ELR (cell line): ENCODE results near the gene IMPA2.
"Not testable (repeated sequence)": the region's sequence is repeated elsewhere in the genome, so short reads cannot be mapped to it uniquely, and the experiment has no call there.

Experiments
- DNase-seq: peaks from one replicate; pipeline ENCODE4 v3.0.0-alpha.2; 2015; ENCODE audit warnings: low read depth

The IMPA2 gene

DNA sequence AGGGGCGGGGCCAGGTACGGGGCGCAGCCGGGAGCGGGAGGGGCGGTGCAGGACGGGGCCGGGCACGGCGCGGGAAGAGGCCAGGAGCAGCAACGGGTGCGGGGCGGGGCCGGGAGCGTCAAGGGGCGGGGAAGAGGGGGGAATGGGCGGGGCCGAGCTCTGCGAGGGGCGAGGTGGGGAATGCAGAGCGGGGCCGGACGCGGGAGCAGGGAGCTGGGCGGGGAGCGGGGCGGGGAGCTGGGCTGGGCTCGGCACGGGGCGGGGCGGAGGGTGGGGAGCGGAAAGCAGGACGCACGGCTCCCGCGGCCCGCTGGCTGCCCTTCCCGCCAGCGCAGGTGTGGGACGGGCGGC, at the start of gene IMPA2:
TSS of gene IMPA2 (plus strand) at position 316 of the 351 bp plus-strand sequence. CDS start 163 bp downstream, outside the sequence.
- peak; percentile 97 for DNase-seq

GRCh38 chr18:11932393-11932792, 48.9 kb upstream of the IMPA2 start:
- no peak for DNase-seq

- DNase-seq = peak; percentile 71
Measured at GRCh38 chr18:11937874-11938478, 43.3 kb upstream of the IMPA2 start.

- DNase-seq = no peak
Measured at GRCh38 chr18:11940956-11941355, 40.4 kb upstream of the IMPA2 start.

DNA sequence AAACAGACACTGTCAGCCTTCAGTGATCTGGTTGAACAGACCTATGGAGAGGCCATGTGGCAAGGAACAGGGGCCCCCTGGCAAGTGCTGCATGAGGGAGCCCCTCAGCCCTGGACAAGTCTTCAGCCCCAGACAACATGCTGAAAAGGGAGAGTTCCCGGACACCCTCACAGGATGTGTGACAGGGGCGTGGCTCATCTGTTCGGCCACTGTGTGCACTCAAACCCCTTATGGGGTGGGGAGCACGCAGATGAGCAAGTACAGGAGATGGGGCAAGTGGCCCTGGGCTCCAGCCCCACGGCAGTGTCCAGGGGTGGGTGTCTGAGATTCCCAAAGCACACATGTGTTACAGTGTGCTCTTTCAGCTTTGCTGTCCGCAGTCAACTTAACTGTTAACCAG, 37.8 kb upstream of the IMPA2 start:
- no peak for DNase-seq

DNA sequence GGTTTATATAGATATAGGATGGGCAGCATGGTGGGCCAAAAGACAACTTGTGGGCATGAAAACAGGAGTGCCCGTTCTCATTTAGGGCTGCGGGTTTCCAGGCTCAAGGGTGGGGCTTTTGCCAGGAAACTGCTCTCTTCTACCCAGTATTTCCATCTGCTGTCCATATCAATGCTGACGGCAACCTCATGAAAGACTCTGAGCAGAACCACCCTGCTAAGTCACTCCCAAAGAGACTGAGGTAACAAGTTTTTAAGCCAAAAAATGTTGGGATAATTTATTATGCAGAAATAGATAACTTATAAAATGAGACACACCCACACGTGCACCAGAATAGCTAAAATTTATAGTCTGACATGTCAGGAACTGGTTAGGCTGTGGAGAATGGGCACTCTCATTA, 37.1 kb upstream of the IMPA2 start:
- no peak for DNase-seq

GRCh38 chr18:11944786-11945185, 36.5 kb upstream of the IMPA2 start:
- no peak for DNase-seq

- DNase-seq = peak; percentile 27
Measured at GRCh38 chr18:11945834-11946659, 35.3 kb upstream of the IMPA2 start.

- DNase-seq = peak; percentile 61
Measured at GRCh38 chr18:11946756-11947155, 34.6 kb upstream of the IMPA2 start.

GRCh38 chr18:11947214-11948191, 33.8 kb upstream of the IMPA2 start:
- peak; percentile 96 for DNase-seq

DNA sequence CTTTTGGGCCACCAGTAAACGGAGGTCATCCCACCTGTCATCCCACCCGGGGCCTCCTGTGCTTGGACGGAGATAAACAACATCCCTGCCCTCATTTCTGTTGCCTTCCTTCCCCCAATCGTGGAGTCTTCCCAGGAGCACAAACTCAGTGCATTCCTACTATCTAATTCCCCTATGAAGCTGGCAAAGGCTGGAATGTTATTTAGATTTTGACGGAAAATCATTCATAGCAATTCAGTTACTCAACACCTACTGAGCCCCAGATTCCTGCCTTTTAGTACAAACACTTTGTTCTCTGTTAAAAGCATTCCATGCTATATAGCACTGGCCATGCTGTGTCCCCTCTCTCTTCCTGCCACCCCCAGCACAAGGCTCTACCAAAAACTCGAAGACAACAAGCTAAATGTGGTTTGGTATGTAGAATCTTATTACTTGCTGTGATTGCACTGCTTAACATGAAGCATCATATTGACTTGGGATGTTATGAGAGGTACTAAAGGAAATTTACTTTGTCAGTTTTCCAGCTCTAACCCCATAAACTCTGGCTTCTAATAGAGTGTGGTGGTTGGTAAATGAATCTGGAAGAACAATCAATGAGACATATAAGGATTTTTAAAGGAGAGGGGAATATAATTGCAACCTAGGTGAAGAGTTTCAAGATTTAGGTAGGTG, 32.3 kb upstream of the IMPA2 start:
- DNase-seq = peak; percentile 15

DNA sequence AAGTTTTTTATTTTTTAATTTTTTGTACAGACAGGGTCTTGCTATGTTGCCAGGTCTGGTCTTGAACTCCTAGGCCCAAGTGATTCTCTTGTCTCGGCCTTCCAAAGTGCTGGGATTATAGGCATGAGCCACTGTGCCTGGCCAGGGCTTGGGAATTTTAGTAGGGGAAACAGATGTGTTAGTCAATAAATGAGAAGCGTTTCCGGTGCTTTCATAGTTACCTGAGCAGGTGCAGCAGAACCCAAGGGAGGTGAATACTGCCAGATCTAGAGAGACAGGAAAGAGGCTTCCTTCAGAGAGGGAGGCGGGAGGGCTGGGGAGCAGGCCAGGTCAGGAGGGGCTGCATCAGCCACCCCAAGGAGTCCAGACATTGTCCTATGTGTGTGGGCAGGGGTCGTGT, 30.5 kb upstream of the IMPA2 start:
- DNase-seq = no peak

GRCh38 chr18:11951390-11951851, 29.9 kb upstream of the IMPA2 start:
- no peak for DNase-seq

- DNase-seq = no peak
Measured at GRCh38 chr18:11953113-11953512, 28.2 kb upstream of the IMPA2 start.

DNA sequence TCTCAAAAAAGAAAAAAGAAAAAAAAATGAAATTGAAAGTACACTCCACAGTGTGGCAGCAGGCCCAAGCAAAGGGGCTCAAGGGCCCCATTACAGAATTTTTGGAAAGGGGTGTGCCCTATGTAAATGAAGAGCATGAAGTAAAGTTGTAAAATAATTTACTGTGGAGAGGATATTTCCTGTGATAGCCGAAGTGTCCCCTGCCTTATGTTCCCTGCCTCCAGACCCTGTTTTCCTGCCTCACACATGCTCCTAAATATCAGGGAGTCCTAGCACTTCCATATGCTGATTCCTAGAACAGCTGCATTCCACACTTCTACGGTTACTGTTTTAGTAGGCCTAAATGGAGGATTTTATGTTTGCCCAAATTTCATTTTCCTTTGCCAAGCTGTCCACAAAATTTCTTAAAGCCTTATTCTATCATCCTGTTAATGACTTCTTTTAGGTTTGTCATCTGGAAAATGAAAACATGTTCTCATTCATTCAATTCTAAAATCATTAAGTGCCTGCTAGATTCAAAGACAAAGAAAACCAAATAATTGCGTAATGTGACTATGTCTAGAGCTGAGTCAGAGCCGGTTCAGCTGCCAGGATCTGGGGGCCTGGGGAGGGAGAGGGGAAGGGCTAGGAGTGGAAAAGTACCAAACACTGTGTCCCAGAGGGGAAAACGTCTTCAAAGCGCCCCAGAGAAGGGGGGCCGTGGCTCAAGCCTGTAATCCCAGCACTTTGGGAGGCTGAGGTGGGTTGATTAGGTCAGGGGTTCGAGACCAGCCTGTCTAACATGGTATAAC, 25.9 kb upstream of the IMPA2 start:
- peak; percentile 82 for DNase-seq

DNA sequence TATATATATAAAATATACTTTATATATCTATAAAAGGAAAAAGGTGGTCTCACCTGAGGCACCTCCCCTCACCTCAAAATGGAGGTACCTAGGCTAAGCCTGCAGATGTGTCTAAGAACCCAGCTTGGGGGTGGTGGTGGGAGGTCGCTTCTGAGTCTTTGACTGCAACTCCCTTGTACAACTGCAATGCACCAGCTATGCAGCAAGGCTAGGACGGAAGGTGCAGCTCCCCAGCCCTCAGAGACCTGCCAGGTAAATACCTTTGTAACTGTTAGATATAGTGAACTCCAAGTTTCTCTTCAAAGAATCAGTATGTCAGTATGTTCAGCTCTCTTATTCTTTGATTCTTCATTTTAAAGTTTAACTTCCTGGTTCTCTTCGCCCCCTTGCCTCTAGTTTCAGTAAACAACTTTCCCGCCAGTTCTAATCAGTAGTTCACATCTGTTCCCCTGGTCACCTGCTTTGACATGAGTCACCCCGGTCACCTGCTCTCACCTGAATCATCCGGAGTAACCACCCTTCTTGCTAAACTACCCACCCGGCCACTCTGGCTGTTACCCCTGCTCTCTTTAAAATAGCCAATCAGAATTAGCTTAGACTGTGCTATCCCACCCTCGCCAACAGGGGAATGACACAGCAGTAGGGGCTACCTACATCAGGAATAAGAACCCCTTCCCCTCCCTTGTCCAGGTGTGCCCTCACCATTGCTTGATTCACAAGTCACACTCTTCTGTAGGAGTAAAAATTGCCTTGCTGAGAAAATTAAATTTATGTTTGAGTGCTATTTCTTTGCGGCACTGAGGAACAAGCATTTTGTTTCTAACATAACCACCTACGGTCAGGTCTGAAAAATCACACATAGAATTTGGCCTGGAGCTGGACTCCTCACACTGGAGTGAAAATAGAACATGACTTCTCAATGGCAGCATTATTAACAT, 24.7 kb upstream of the IMPA2 start:
- no peak for DNase-seq

DNA sequence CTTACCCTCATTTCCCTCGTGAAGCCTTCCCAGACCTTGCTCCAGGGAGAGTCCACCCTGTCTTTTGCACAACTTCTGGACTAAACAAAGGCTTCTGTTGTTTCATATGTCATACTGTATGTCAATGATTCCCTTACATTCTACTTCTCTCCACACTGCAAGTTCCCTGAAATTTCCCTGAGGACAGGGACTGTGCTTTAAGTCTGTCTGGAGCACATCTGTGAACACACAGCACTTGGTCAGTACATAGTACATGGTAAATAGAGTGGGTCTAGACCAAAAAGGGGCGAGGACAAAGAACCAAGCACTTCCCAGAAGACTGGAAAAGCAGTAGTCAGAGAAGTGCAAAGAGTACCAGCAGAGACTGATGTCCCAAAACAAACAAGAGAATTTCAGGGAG, 23.7 kb upstream of the IMPA2 start:
- DNase-seq = no peak

DNA sequence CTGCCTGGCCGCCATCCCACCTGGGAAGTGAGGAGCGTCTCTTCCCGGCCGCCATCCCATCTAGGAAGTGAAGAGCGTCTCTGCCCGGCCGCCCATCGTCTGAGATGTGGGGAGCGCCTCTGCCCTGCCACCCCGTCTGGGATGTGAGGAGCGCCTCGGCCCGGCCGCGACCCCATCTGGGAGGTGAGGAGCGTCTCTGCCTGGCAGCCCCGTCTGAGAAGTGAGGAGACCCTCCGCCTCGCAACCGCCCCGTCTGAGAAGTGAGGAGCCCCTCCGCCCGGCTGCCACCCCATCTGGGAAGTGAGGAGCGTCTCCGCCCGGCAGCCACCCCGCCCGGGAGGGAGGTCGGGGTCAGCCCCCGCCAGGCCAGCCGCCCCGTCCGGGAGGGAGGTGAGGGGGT, 21.7 kb upstream of the IMPA2 start:
- not testable (repeated sequence) for DNase-seq

DNA sequence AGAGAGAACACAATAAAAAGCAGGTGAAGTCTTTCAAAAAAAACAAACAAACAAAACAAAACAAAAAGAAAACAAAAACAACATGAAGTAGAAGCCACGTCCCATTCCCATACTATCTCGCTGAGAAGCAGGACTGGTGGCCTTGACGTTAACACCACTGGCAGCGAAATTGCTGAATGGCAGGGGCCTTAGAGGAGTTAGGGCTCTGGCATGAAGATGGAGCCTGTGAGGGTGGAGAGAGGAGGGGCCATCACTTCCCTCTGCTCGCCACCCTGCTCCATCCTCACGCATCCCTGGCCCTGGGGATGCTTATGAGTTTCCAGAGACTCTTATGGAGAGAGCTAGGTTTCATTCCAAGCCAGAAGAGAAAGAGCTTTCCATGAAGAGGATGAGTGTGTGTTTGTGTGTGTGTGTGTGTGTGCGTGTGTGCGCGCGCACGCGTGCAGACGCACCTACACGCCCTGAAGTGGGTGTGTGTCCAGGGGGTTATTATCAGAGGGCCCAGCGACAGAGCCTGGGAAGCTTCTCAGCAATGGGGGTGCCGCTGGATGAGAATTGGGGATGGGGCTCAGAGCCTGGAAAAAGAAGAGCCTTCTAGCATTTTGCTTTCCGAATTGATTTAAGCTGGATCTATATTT, 20.4 kb upstream of the IMPA2 start:
- DNase-seq = no peak
